Nephron progenitor cell (in vitro differentiated cells): ENCODE data around the gene SUB1.

Experiments used
- DNase-seq: peaks from one replicate; pipeline ENCODE4 v3.0.0; 2021
- H3K27ac Mint-ChIP-seq: 2 replicates; pipeline ENCODE4 v1.8.0; 2021; ENCODE audit warnings: mild to moderate bottlenecking, moderate library complexity, mixed read lengths
- H3K27me3 Mint-ChIP-seq: 2 replicates; pipeline ENCODE4 v1.8.0; 2021; ENCODE audit warnings: mild to moderate bottlenecking, low read depth, mixed read lengths; ENCODE audit not compliant: poor library complexity
- H3K36me3 Mint-ChIP-seq: 2 replicates; pipeline ENCODE4 v1.8.0; 2021; ENCODE audit warnings: low read depth, mixed read lengths
- H3K4me1 Mint-ChIP-seq: 2 replicates; pipeline ENCODE4 v1.8.0; 2021; ENCODE audit warnings: mixed read lengths
- H3K4me3 Mint-ChIP-seq: 2 replicates; pipeline ENCODE4 v1.8.0; 2021; ENCODE audit warnings: mild to moderate bottlenecking, moderate library complexity, mixed read lengths
- H3K9me3 Mint-ChIP-seq: 2 replicates; pipeline ENCODE4 v1.8.0; 2021; ENCODE audit warnings: mild to moderate bottlenecking, moderate library complexity, mixed read lengths
- TF ChIP-seq, protein P1 (sequence below): fragments of 200-600 bp; sonication (generic); IDR thresholded peaks from 2 replicates; pipeline ENCODE4 v1.5.0; 2021; ENCODE audit warnings: antibody characterized with exemption

SUB1 gene

DNA sequence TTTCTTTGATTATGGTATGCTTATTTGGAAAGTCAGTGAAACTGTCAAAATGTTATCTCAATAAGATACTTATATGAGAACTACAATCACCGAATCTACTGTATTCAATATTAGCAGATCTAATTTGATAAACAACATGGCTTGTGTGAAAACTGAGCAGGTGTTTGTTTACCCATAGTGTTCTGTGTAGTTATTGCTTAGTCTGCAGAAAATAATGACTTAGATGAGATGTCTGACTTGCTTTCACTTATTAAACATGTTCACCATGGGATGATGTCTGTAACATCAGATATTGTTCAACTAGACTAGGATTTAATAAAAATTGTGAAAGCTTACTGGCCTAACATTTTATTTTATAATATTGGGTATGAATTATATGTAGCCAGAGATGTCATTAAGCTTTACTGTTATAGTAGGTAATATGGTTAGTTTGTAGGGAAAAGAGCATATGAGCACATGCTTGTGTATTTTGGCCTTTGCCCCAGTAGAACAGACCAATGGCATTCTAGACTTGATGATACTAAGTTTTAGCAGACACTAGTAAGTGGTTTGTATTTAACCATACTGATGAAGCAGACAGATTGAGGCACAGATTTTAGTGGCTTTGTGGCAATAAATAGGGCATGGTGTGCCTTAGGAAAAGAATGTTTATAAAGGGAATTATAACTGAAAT is 16.4 kb downstream of the SUB1 start:
- Mint-ChIP-seq H3K4me3 (no peak overlapping the region), H3K4me1 (no peaks in the 10 kb centered on the region), H3K36me3 (peaks cover 80% of the 10 kb centered on the region), H3K27me3 (no peaks in the 10 kb centered on the region), H3K27ac (no peak overlapping the region), H3K9me3 (no peaks in the 10 kb centered on the region)
- TF ChIP-seq, protein P1, sequence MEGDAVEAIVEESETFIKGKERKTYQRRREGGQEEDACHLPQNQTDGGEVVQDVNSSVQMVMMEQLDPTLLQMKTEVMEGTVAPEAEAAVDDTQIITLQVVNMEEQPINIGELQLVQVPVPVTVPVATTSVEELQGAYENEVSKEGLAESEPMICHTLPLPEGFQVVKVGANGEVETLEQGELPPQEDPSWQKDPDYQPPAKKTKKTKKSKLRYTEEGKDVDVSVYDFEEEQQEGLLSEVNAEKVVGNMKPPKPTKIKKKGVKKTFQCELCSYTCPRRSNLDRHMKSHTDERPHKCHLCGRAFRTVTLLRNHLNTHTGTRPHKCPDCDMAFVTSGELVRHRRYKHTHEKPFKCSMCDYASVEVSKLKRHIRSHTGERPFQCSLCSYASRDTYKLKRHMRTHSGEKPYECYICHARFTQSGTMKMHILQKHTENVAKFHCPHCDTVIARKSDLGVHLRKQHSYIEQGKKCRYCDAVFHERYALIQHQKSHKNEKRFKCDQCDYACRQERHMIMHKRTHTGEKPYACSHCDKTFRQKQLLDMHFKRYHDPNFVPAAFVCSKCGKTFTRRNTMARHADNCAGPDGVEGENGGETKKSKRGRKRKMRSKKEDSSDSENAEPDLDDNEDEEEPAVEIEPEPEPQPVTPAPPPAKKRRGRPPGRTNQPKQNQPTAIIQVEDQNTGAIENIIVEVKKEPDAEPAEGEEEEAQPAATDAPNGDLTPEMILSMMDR, result no peak
- DNase-seq, result no peak

DNA sequence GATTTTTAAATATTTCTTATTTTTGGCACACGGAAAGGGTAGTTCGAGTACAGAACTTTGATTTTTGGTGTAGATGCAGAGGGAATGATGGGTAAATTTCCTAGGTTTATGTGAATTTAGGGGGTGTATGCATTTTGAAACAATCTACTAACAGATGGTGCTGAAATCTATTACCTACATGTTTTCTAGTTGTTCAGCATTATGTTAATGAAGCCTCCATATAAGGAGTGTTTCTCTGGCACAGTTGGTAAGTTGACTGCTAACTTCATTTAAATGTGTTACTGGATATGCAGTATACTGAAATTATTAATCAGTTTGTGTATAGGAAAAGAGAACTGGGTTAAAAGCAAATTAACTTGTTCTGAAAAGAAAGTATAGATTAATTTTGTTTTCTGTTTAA is 17.5 kb downstream of the SUB1 start:
- Mint-ChIP-seq H3K9me3 (no peaks in the 10 kb centered on the region), H3K36me3 (peaks cover 82% of the 10 kb centered on the region), H3K4me1 (no peaks in the 10 kb centered on the region), H3K4me3 (no peak overlapping the region), H3K27me3 (no peaks in the 10 kb centered on the region), H3K27ac (no peak overlapping the region)
- DNase-seq, result no peak
- TF ChIP-seq, protein P1, result no peak

DNA sequence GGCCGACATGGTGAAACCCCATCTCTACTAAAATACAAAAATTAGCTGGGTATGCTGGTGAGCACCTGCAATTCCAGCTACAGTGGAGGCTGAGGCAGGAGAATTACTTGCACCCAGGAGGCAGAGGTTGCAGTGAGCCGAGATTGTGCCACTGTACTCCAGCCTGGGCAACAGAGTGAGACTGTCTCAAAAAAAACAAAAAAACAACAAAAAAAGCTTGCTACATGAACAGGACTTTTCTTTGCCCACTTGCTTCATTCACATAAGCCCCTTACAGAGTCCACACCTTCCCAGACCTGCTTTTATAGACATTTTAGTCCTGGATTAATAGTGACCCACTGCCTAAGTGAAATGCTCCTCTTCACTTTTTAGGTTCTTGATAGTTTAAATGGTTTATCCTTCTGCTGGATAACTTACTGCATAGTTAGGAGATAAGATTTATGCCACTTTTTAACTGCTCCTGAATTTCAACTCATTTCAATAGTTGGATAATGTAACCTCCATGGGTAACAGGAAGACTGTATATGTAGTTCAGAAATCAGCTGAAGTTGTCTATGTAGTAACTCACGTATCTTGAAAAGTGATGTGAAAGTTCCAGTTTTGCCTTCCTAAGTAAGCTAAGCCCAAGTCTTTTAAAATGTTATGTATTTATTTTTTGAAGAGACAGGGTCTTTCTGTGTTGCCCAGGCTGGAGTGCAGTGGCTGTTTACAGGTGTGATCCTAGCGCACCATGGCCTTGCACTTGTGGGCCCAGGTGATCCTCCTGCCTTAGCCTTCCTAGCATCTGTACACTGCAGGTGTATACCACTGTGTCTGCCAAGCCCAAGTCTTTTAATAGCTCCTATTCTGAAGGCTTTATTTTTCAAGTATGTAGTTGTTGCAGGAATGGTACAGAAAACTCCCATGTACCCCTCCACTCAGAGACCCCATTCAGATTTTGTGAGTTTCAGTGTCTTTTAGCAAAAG is 19.7 kb downstream of the SUB1 start:
- H3K36me3 Mint-ChIP-seq, result peaks cover 79% of the 10 kb centered on the region
- no peaks in the 10 kb centered on the region for H3K27me3 Mint-ChIP-seq
- H3K4me3 Mint-ChIP-seq, result no peak overlapping the region
- no peaks in the 10 kb centered on the region for H3K4me1 Mint-ChIP-seq
- H3K27ac Mint-ChIP-seq, result no peak overlapping the region
- DNase-seq, result no peak
- TF ChIP-seq, protein P1, result no peak
- H3K9me3 Mint-ChIP-seq, result no peaks in the 10 kb centered on the region

DNA sequence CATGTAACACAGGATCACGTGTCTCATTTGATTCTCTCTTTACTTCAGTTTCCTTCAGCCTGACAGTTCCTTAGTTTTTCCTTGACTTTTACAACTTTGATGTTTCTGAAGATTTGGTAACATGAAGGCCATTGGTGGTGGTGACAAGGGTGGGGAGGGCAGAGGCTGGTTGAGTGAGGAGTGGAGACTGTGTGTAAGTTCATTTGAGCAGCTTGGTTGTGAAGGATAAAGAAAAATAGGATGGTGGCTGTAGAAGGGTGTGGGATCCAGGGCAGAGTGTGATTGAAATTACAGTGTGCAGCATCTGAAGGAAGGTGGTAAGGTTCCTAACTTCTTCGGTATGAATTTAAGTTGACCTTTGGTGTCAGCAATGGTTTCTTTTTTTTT is 20.4 kb downstream of the SUB1 start:
- Mint-ChIP-seq H3K4me3 (no peak overlapping the region), H3K36me3 (peaks cover 75% of the 10 kb centered on the region), H3K27me3 (no peaks in the 10 kb centered on the region), H3K9me3 (no peaks in the 10 kb centered on the region), H3K4me1 (no peaks in the 10 kb centered on the region), H3K27ac (peak overlapping the region; percentile 8)
- TF ChIP-seq, protein P1, result no peak
- no peak for DNase-seq

DNA sequence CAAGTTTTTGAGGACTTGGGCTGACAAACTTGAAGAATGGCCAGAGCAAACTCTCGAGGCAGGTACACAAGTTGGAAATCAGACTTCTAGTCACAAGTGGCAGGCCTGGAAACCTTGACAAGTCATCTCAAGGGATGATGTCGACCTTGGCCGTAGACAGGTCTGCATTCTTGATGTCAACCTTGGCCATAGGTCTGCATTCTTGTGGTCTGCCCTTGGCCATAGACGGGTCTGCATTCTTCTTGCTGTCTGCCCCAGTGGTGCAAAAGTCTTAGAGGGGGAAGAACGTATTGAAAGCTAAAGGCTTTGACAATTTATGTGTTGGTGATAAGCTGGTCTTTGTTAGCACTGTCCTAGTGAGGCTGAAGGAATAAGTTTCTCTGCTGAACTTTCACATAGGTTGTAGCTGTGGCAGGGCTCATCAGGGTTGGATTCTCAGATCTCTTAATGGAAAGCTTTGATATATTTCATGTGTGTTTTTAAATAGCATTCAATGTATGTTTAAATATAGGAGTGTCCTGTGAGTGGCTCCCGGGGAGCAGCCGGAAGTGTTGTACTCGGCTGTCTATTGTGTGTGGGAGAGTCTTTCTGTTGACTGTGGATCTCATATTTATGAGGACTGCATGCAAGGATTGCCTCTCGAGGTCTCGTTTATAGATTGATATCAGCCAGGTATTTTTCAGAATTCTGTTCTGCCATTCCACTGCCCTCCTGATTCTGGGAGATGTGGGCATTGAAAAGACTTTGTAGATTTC is 27.0 kb downstream of the SUB1 start:
- peaks cover 3% of the 10 kb centered on the region for H3K27me3 Mint-ChIP-seq
- no peak overlapping the region for H3K4me3 Mint-ChIP-seq
- TF ChIP-seq, protein P1, result no peak
- peak overlapping the region; percentile 51 for H3K27ac Mint-ChIP-seq
- H3K4me1 Mint-ChIP-seq, result peaks cover 10% of the 10 kb centered on the region
- H3K9me3 Mint-ChIP-seq, result no peaks in the 10 kb centered on the region
- no peak for DNase-seq
- H3K36me3 Mint-ChIP-seq, result peaks cover 22% of the 10 kb centered on the region
